ENCODE data around the gene SLAIN2. TPM values are rescaled to one million over a fixed set of nuclear protein-coding genes. Genes with fewer than 3 reads are reported as not detected.

Gene SLAIN2
- total RNA-seq, 1 experiment from 2014 or later = 44.8 TPM

- no peaks in the 10 kb centered on the region for H3K9me3 ChIP-seq
- Mint-ChIP-seq H3K4me1 (ENCODE audit: low read depth, unreplicated experiment) (peaks cover 19% of the 10 kb centered on the region), H3K9me3 (ENCODE audit: unreplicated experiment) (no peaks in the 10 kb centered on the region), H3K4me3 (ENCODE audit: unreplicated experiment) (no peak overlapping the region), H3K27me3 (ENCODE audit: insufficient read depth, unreplicated experiment) (no peaks in the 10 kb centered on the region), H3K36me3 (ENCODE audit: insufficient read depth, unreplicated experiment) (no peaks in the 10 kb centered on the region), H3K27ac (ENCODE audit: unreplicated experiment) (no peak overlapping the region)
- H3K27me3 ChIP-seq (replicated peaks; ENCODE audit: control insufficient read depth, insufficient read depth, low read length) = no peaks in the 10 kb centered on the region
- ChIA-PET CTCF (no interaction called here), POLR2A (no interaction called here)
- no peak for DNase-seq
- intact Hi-C loops (cut with micrococcal nuclease; ENCODE audit: unreplicated experiment) = no loop called here
- BruUV-seq (replicated peaks) = no TSS peak
- no peak overlapping the region for H3K4me3 ChIP-seq (ENCODE audit: low read depth, low read length)
- no peaks in the 10 kb centered on the region for H3K36me3 ChIP-seq (ENCODE audit: control insufficient read depth, insufficient read depth, low read length)
- TF ChIP-seq, protein P1, sequence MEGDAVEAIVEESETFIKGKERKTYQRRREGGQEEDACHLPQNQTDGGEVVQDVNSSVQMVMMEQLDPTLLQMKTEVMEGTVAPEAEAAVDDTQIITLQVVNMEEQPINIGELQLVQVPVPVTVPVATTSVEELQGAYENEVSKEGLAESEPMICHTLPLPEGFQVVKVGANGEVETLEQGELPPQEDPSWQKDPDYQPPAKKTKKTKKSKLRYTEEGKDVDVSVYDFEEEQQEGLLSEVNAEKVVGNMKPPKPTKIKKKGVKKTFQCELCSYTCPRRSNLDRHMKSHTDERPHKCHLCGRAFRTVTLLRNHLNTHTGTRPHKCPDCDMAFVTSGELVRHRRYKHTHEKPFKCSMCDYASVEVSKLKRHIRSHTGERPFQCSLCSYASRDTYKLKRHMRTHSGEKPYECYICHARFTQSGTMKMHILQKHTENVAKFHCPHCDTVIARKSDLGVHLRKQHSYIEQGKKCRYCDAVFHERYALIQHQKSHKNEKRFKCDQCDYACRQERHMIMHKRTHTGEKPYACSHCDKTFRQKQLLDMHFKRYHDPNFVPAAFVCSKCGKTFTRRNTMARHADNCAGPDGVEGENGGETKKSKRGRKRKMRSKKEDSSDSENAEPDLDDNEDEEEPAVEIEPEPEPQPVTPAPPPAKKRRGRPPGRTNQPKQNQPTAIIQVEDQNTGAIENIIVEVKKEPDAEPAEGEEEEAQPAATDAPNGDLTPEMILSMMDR (IDR thresholded peaks at IDR 0.05; ENCODE audit: insufficient read depth in 1 of 2, low read depth in 1 of 2, low read length in 1 of 2, severe bottlenecking in 1 of 2, unreplicated experiment in 1 of 2) = no peak
- H3K4me1 ChIP-seq = peaks cover 6% of the 10 kb centered on the region
Observed at GRCh38 chr4:48324281-48324680, 17.0 kb upstream of the SLAIN2 start.

DNA sequence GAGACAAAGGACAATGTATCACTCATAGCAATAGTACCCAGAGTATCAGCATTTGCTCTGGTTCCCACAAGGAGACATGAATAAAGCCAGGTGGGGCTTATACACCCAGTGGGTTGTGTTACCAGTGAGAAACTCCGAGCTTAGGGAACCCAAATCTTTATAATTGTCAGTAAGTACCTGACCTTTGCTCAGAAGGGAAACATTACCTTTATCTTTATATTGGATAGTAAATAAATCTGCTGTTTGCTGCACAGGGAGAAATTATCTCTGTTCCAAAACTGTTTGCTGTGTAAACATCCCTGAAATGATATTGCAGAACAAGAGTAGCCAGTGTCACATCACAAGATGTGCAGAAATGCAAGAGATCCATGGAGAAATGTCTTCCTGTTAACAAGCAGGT, 12.1 kb upstream of the SLAIN2 start:
- Mint-ChIP-seq H3K4me3 (ENCODE audit: unreplicated experiment) (no peak overlapping the region), H3K9me3 (ENCODE audit: unreplicated experiment) (peaks cover 9% of the 10 kb centered on the region), H3K27me3 (ENCODE audit: insufficient read depth, unreplicated experiment) (no peaks in the 10 kb centered on the region), H3K4me1 (ENCODE audit: low read depth, unreplicated experiment) (peaks cover 23% of the 10 kb centered on the region), H3K36me3 (ENCODE audit: insufficient read depth, unreplicated experiment) (no peaks in the 10 kb centered on the region), H3K27ac (ENCODE audit: unreplicated experiment) (no peak overlapping the region)
- intact Hi-C loops (cut with micrococcal nuclease; ENCODE audit: unreplicated experiment) = loop anchor here (1.0 kb wide), 1 partner anchor 12 kb away; the partner anchor contains the start of gene SLAIN2
- Histone ChIP-seq H3K4me3 (ENCODE audit: low read depth, low read length) (no peak overlapping the region), H3K27me3 (replicated peaks; ENCODE audit: control insufficient read depth, insufficient read depth, low read length) (no peaks in the 10 kb centered on the region), H3K4me1 (peaks cover 37% of the 10 kb centered on the region), H3K36me3 (ENCODE audit: control insufficient read depth, insufficient read depth, low read length) (no peaks in the 10 kb centered on the region), H3K9me3 (no peaks in the 10 kb centered on the region)
- BruUV-seq (replicated peaks) = no TSS peak
- CTCF ChIA-PET = interaction anchor here (1.0 kb wide), 1 partner anchor 13 kb away, joined by 5 read pairs; no protein-coding TSS in a partner anchor
- POLR2A ChIA-PET = no interaction called here
- TF ChIP-seq, protein P1 (IDR thresholded peaks at IDR 0.05; ENCODE audit: insufficient read depth in 1 of 2, low read depth in 1 of 2, low read length in 1 of 2, severe bottlenecking in 1 of 2, unreplicated experiment in 1 of 2) = no peak
- DNase-seq = peak in 1 of 2 experiments; percentile 58

GRCh38 chr4:48329976-48330375, 11.4 kb upstream of the SLAIN2 start:
- ChIA-PET CTCF (interaction anchor here (1.0 kb wide), 1 partner anchor 12 kb away, joined by 5 read pairs; no protein-coding TSS in a partner anchor), POLR2A (no interaction called here)
- BruUV-seq (replicated peaks) = no TSS peak
- intact Hi-C loops (cut with micrococcal nuclease; ENCODE audit: unreplicated experiment) = loop anchor here (1.0 kb wide), 1 partner anchor 11 kb away; the partner anchor contains the start of gene SLAIN2
- no peaks in the 10 kb centered on the region for H3K27me3 Mint-ChIP-seq (ENCODE audit: insufficient read depth, unreplicated experiment)
- Histone ChIP-seq H3K36me3 (ENCODE audit: control insufficient read depth, insufficient read depth, low read length) (no peaks in the 10 kb centered on the region), H3K27me3 (replicated peaks; ENCODE audit: control insufficient read depth, insufficient read depth, low read length) (no peaks in the 10 kb centered on the region), H3K9me3 (no peaks in the 10 kb centered on the region), H3K4me1 (peaks cover 39% of the 10 kb centered on the region), H3K4me3 (ENCODE audit: low read depth, low read length) (no peak overlapping the region)
- peaks cover 9% of the 10 kb centered on the region for H3K9me3 Mint-ChIP-seq (ENCODE audit: unreplicated experiment)
- no peak overlapping the region for H3K4me3 Mint-ChIP-seq (ENCODE audit: unreplicated experiment)
- no peaks in the 10 kb centered on the region for H3K36me3 Mint-ChIP-seq (ENCODE audit: insufficient read depth, unreplicated experiment)
- no peak for DNase-seq
- no peak overlapping the region for H3K27ac Mint-ChIP-seq (ENCODE audit: unreplicated experiment)
- H3K4me1 Mint-ChIP-seq (ENCODE audit: low read depth, unreplicated experiment) = peaks cover 23% of the 10 kb centered on the region
- TF ChIP-seq, protein P1 (IDR thresholded peaks at IDR 0.05; ENCODE audit: insufficient read depth in 1 of 2, low read depth in 1 of 2, low read length in 1 of 2, severe bottlenecking in 1 of 2, unreplicated experiment in 1 of 2) = no peak

Data from Caco-2 (cell line).